ENCODE data around the gene PHKB. TPM values are rescaled to one million over a fixed set of nuclear protein-coding genes. Genes with fewer than 3 reads are reported as not detected.
"Not testable (repeated sequence)": the region's sequence is repeated elsewhere in the genome, so short reads cannot be mapped to it uniquely, and the experiment has no call there.

The PHKB gene
- total and polyA plus RNA-seq, 2 experiments from 2014 or later, result 31.3 to 52.0 TPM

DNA sequence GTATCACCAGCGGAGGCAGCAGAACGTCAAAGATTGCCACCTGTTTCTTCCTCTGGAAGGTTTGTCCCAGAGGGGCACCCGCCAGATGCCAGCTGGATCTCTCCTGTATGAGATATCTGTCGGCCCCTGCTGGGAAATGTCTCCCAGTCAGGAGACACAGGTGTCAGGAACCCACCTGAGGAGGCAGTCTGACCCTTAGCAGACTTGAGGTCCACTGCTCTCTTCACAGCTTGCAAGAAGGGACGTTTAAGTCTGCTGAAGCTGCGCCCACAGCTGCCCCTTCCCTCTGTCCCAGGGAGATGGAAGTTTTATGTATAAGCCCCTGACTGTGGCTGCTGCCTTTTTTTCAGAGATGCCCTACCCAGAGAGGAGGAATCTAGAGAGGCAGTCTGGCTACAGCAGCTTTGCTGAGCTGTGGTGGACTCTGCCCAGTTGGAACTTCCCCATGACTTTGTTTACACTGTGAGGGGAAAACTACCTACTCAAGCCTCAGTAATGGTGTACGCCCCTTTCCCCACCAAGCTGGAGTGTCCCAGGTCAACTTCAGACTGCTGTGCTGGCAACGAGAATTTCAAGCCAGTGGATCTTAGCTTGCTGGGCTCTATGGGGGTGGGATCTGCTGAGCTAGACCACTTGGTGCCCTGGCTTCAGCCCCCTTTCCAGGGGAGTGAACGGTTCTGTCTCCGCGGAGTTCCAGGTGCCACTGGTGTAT is 92.9 kb downstream of the PHKB start:
- Histone ChIP-seq H2AFZ (no peak overlapping the region), H3K9ac (no peak overlapping the region), H4K20me1 (ENCODE audit: insufficient read depth) (no peaks in the 10 kb centered on the region), H3K27me3 (replicated peaks; ENCODE audit: insufficient read depth) (no peaks in the 10 kb centered on the region), H3K79me2 (ENCODE audit: insufficient read depth) (no peaks in the 10 kb centered on the region), H3K9me2 (ENCODE audit: insufficient read depth) (no peaks in the 10 kb centered on the region), H3K36me3 (ENCODE audit: low read depth) (peaks cover 9% of the 10 kb centered on the region; the same call in 1 of the 2 replicates), H3F3A (ENCODE audit: insufficient read depth) (no peaks in the 10 kb centered on the region), H3K9me3 (ENCODE audit: low read depth) (no peaks in the 10 kb centered on the region), H3K27ac (no peak overlapping the region), H3K4me2 (ENCODE audit: unreplicated experiment) (no peak overlapping the region), H3K4me3 (no peak overlapping the region), H3K4me1 (ENCODE audit: insufficient read depth) (no peaks in the 10 kb centered on the region)
- no peak for DNase-seq
- 92 to 95% methylated on average over 11 of the region's 11 CpGs for WGBS, 2 experiments (ENCODE audit: low coverage in 1 of 2, low lambda C conversion rate in 2 of 2, missing lambda C conversion rate in 2 of 2)
- TF ChIP-seq EZH2phosphoT487 (IDR thresholded peaks at IDR 0.05; ENCODE audit: insufficient read depth, low read depth) (no peak), EZH2 (IDR thresholded peaks at IDR 0.05; ENCODE audit: insufficient read depth, poor library complexity, severe bottlenecking) (no peak)
- in situ Hi-C loops (cut with MboI), result no loop called here

- H4K20me1 ChIP-seq (ENCODE audit: insufficient read depth); H3K4me2 ChIP-seq (ENCODE audit: unreplicated experiment); in situ Hi-C loops (cut with MboI); H3K4me3 ChIP-seq; H2AFZ ChIP-seq; H3K4me1 ChIP-seq (ENCODE audit: insufficient read depth); H3K27ac ChIP-seq; DNase-seq; H3K36me3 ChIP-seq (ENCODE audit: low read depth); H3K27me3 ChIP-seq (replicated peaks; ENCODE audit: insufficient read depth); H3K9me3 ChIP-seq (ENCODE audit: low read depth); H3F3A ChIP-seq (ENCODE audit: insufficient read depth); H3K9ac ChIP-seq; H3K9me2 ChIP-seq (ENCODE audit: insufficient read depth); H3K79me2 ChIP-seq (ENCODE audit: insufficient read depth): not testable (repeated sequence)
- WGBS, 2 experiments (ENCODE audit: low coverage in 1 of 2, low lambda C conversion rate in 2 of 2, missing lambda C conversion rate in 2 of 2), result 95 to 96% methylated on average over 8 of the region's 8 CpGs
Observed at GRCh38 chr16:47554587-47554986, 93.5 kb downstream of the PHKB start.

GRCh38 chr16:47561286-47561685 is 100.2 kb downstream of the PHKB start:
- H4K20me1 ChIP-seq (ENCODE audit: insufficient read depth), result no peaks in the 10 kb centered on the region
- no peaks in the 10 kb centered on the region for H3K27me3 ChIP-seq (replicated peaks; ENCODE audit: insufficient read depth)
- in situ Hi-C loops (cut with MboI), result no loop called here
- H3K27ac ChIP-seq, result no peak overlapping the region
- peaks cover 10% of the 10 kb centered on the region for H3F3A ChIP-seq (ENCODE audit: insufficient read depth)
- TF ChIP-seq EZH2phosphoT487 (IDR thresholded peaks at IDR 0.05; ENCODE audit: insufficient read depth, low read depth) (no peak), EZH2 (IDR thresholded peaks at IDR 0.05; ENCODE audit: insufficient read depth, poor library complexity, severe bottlenecking) (no peak)
- no peak overlapping the region for H2AFZ ChIP-seq
- H3K4me1 ChIP-seq (ENCODE audit: insufficient read depth), result peaks cover 8% of the 10 kb centered on the region
- no peaks in the 10 kb centered on the region for H3K9me2 ChIP-seq (ENCODE audit: insufficient read depth)
- H3K4me2 ChIP-seq (ENCODE audit: unreplicated experiment), result no peak overlapping the region
- DNase-seq, result no peak
- no peaks in the 10 kb centered on the region for H3K79me2 ChIP-seq (ENCODE audit: insufficient read depth)
- no peaks in the 10 kb centered on the region for H3K36me3 ChIP-seq (ENCODE audit: low read depth)
- no peak overlapping the region for H3K4me3 ChIP-seq
- H3K9me3 ChIP-seq (ENCODE audit: low read depth), result no peaks in the 10 kb centered on the region
- H3K9ac ChIP-seq, result no peak overlapping the region
- WGBS, 2 experiments (ENCODE audit: low coverage in 1 of 2, low lambda C conversion rate in 2 of 2, missing lambda C conversion rate in 2 of 2), result 91 to 100% methylated on average over 1 of the region's 1 CpG

DNA sequence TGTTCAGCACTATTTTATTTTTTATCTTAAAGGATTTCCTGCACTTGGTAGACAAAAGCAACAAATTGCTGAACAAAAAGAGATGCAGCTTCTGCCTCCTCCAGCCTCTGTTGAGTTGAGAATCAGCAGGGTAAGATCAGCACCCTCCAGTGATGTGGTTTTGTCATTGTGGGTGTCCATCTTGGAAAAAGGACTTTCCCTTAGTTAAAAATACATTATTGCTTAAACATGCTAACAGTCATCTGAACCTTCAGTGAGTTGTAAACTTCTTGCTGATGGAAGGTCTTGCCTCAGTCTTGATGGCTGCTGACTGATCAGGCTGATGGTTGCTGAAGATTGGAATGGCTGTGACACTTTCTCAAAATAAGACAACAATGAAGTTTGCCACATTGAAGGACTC is 101.2 kb downstream of the PHKB start:
- H3F3A ChIP-seq (ENCODE audit: insufficient read depth), result peaks cover 10% of the 10 kb centered on the region
- H3K27me3 ChIP-seq (replicated peaks; ENCODE audit: insufficient read depth), result no peaks in the 10 kb centered on the region
- no peak overlapping the region for H3K9ac ChIP-seq
- TF ChIP-seq EZH2phosphoT487 (IDR thresholded peaks at IDR 0.05; ENCODE audit: insufficient read depth, low read depth) (no peak), EZH2 (IDR thresholded peaks at IDR 0.05; ENCODE audit: insufficient read depth, poor library complexity, severe bottlenecking) (no peak)
- H3K4me1 ChIP-seq (ENCODE audit: insufficient read depth), result peaks cover 8% of the 10 kb centered on the region
- H2AFZ ChIP-seq, result no peak overlapping the region
- no peak overlapping the region for H3K4me3 ChIP-seq
- no peaks in the 10 kb centered on the region for H3K9me3 ChIP-seq (ENCODE audit: low read depth)
- DNase-seq, result no peak
- no peaks in the 10 kb centered on the region for H4K20me1 ChIP-seq (ENCODE audit: insufficient read depth)
- H3K9me2 ChIP-seq (ENCODE audit: insufficient read depth), result no peaks in the 10 kb centered on the region
- no peaks in the 10 kb centered on the region for H3K79me2 ChIP-seq (ENCODE audit: insufficient read depth)
- H3K27ac ChIP-seq, result no peak overlapping the region
- in situ Hi-C loops (cut with MboI), result no loop called here
- H3K4me2 ChIP-seq (ENCODE audit: unreplicated experiment), result no peak overlapping the region
- H3K36me3 ChIP-seq (ENCODE audit: low read depth), result no peaks in the 10 kb centered on the region

DNA sequence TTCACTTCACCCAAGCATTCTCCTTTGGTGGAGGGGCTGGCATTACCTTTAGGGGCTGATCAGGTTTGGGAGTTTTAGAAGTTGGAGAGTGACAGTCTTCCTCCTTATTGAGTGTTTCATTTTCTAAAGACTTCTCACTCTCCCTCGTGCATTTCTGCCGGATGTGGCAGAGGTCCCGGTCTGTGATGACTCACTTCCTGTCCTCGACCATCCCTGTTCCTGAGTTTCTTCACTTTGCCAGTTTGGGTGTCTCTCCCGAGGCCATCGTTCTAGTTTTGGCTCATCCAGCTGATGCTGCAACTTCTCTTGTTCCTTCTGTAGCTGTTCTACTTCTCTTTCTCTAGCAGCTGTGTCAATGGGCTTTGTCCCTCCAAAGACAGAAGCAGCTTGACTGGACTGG is 104.3 kb downstream of the PHKB start:
- 16 to 20% methylated on average over 6 of the region's 6 CpGs for WGBS, 2 experiments (ENCODE audit: low coverage in 1 of 2, low lambda C conversion rate in 2 of 2, missing lambda C conversion rate in 2 of 2)
- Histone ChIP-seq H3K27me3 (replicated peaks; ENCODE audit: insufficient read depth) (no peaks in the 10 kb centered on the region), H3K36me3 (ENCODE audit: low read depth) (no peaks in the 10 kb centered on the region), H3K27ac (peak overlapping the region; percentile 58), H2AFZ (peak overlapping the region; percentile 44), H3K4me3 (peak overlapping the region; percentile 42), H3K79me2 (ENCODE audit: insufficient read depth) (no peaks in the 10 kb centered on the region), H3K9ac (0 out of 2 replicates have a peak overlapping the region, but pooled peaks have one; percentile 3), H4K20me1 (ENCODE audit: insufficient read depth) (no peaks in the 10 kb centered on the region), H3K9me3 (ENCODE audit: low read depth) (no peaks in the 10 kb centered on the region), H3K9me2 (ENCODE audit: insufficient read depth) (no peaks in the 10 kb centered on the region), H3F3A (ENCODE audit: insufficient read depth) (peaks cover 10% of the 10 kb centered on the region), H3K4me2 (ENCODE audit: unreplicated experiment) (peak overlapping the region; percentile 72), H3K4me1 (ENCODE audit: insufficient read depth) (peaks cover 8% of the 10 kb centered on the region)
- TF ChIP-seq EZH2phosphoT487 (IDR thresholded peaks at IDR 0.05; ENCODE audit: insufficient read depth, low read depth) (no peak), EZH2 (IDR thresholded peaks at IDR 0.05; ENCODE audit: insufficient read depth, poor library complexity, severe bottlenecking) (no peak)
- in situ Hi-C loops (cut with MboI), result no loop called here
- peak; percentile 77 for DNase-seq

Data from GM23248 (cell line).